HCT116 (cell line): ENCODE data around the gene PHC3.

Experiments used
- POLR2AphosphoS5 ChIP-seq: IDR thresholded peaks from 2 replicates; pipeline ENCODE4 v1.6.1; 2011; ENCODE audit warnings: mild to moderate bottlenecking, low read depth, low read length, moderate library complexity
- SP1 ChIP-seq: IDR thresholded peaks from 2 replicates; pipeline ENCODE4 v1.6.1; 2012; ENCODE audit warnings: low read depth
- TF ChIP-seq, protein P1 (sequence below): IDR thresholded peaks from 2 replicates; pipeline ENCODE4 v1.6.1; 2012

DNA sequence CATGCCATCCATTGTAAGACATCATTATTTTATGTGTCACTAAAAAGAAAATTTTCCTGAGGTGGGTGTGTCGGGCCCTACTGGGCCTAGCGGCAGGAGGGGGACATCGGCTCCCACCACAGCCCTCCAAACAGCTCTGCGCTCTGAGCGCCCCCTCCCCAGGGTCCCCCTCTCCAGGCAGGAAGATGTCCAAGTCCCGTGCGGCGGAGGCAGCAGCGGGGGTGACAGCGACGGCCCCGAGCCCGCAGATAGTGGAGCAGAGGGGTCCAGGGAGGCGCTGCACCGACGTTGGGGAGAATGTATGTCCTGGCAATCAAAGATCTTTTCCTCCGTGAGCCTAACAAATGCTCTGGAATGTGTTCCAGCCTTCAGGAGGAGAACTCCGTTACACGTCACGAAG lies 119.5 kb downstream of the PHC3 start:
- TF ChIP-seq SP1 (no peak), POLR2AphosphoS5 (no peak)
- TF ChIP-seq, protein P1, sequence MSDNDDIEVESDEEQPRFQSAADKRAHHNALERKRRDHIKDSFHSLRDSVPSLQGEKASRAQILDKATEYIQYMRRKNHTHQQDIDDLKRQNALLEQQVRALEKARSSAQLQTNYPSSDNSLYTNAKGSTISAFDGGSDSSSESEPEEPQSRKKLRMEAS, result no peak
